GM23248 (cell line): ENCODE measurements around the gene SERTAD2. TPM values are rescaled to one million over a fixed set of nuclear protein-coding genes. Genes with fewer than 3 reads are reported as not detected.
A peak's percentile ranks its signal among the peaks of the same experiment; 100 is the strongest.

ENCODE experiments used
- DNase-seq: peaks from one replicate; pipeline ENCODE4 v3.0.0-alpha.2; 2015
- H2AFZ ChIP-seq: fragments of 200-600 bp; sonication (generic); 2 replicates; pipeline ENCODE4 v1.6.1; 2016; ENCODE audit warnings: antibody characterized with exemption
- H3F3A ChIP-seq: fragments of 200-600 bp; sonication (generic); 2 replicates; pipeline ENCODE4 v1.6.1; 2016; ENCODE audit warnings: mild to moderate bottlenecking, antibody characterized with exemption, mixed run types; ENCODE audit not compliant: insufficient read depth
- H3K27ac ChIP-seq: fragments of 200-600 bp; sonication (generic); 2 replicates; pipeline ENCODE4 v1.5.1; 2016; ENCODE audit warnings: mild to moderate bottlenecking
- H3K27me3 ChIP-seq: fragments of 200-600 bp; sonication (generic); replicated peaks from 2 replicates; pipeline ENCODE4 v1.6.1; 2016; ENCODE audit warnings: mild to moderate bottlenecking; ENCODE audit not compliant: insufficient read depth
- H3K36me3 ChIP-seq: fragments of 200-600 bp; sonication (generic); 2 replicates; pipeline ENCODE4 v1.6.1; 2016; ENCODE audit warnings: low read depth, mild to moderate bottlenecking
- H3K4me1 ChIP-seq: fragments of 200-600 bp; sonication (generic); 2 replicates; pipeline ENCODE4 v1.6.1; 2016; ENCODE audit warnings: mild to moderate bottlenecking; ENCODE audit not compliant: insufficient read depth
- H3K4me2 ChIP-seq: fragments of 200-600 bp; sonication (generic); one replicate; pipeline ENCODE4 v1.6.1; 2016; ENCODE audit warnings: mild to moderate bottlenecking; ENCODE audit not compliant: unreplicated experiment
- H3K4me3 ChIP-seq: fragments of 200-600 bp; sonication (generic); 2 replicates; pipeline ENCODE4 v1.5.1; 2016; ENCODE audit warnings: mild to moderate bottlenecking
- H3K79me2 ChIP-seq: fragments of 200-600 bp; sonication (generic); 2 replicates; pipeline ENCODE4 v1.6.1; 2016; ENCODE audit warnings: mild to moderate bottlenecking; ENCODE audit not compliant: insufficient read depth
- H3K9ac ChIP-seq: fragments of 200-600 bp; sonication (generic); 2 replicates; pipeline ENCODE4 v1.6.1; 2016; ENCODE audit warnings: mild to moderate bottlenecking
- H3K9me2 ChIP-seq: fragments of 200-600 bp; sonication (generic); 2 replicates; pipeline ENCODE4 v1.6.1; 2016; ENCODE audit warnings: mixed run types, mild to moderate bottlenecking, moderate library complexity; ENCODE audit not compliant: insufficient read depth
- H3K9me3 ChIP-seq: fragments of 200-600 bp; sonication (generic); one replicate; pipeline ENCODE4 v1.6.1; 2017; ENCODE audit warnings: low read depth
- H4K20me1 ChIP-seq: fragments of 200-600 bp; sonication (generic); 2 replicates; pipeline ENCODE4 v1.6.0; 2016; ENCODE audit not compliant: insufficient read depth
- EZH2 ChIP-seq: fragments of 200-600 bp; sonication (generic); IDR thresholded peaks from 2 replicates; pipeline ENCODE4 v1.6.1; 2018; ENCODE audit warnings: antibody characterized with exemption, mild to moderate bottlenecking; ENCODE audit not compliant: insufficient read depth, poor library complexity, severe bottlenecking
- EZH2phosphoT487 ChIP-seq: fragments of 200-600 bp; sonication (generic); IDR thresholded peaks from 2 replicates; pipeline ENCODE4 v1.6.1; 2018; ENCODE audit warnings: antibody characterized with exemption, moderate library complexity, mild to moderate bottlenecking, low read depth; ENCODE audit not compliant: insufficient read depth
- WGBS, 2 experiments: methylation state at CpG; one replicate each; pipeline ENCODE4 v1.1.6; 2015 to 2017; ENCODE audit warnings: low lambda C conversion rate in 2 of 2, low coverage in 1 of 2; ENCODE audit errors: missing lambda C conversion rate in 2 of 2; 5-methylcytosine and 5-hydroxymethylcytosine counted together
- in situ Hi-C: fragments of 300-500 bp; cut with MboI; formaldehyde crosslinking; loops from 2 replicates; pipeline ENCODE4 v1.15.0; 2020
- polyA plus RNA-seq: library from polyadenylated mRNA; unstranded; fragments of >200 nt; fragmentation: Nextera tagmentation; extraction: Ambion mirVana; gene quantifications from 2 replicates; pipeline ENCODE4 v1.2.1, GENCODE V29; 2016
- total RNA-seq: library from RNA; depleted of rRNA; stranded (reverse); fragments of >200 nt; shearing (Covaris generic); gene quantifications from 2 replicates; pipeline ENCODE4 v1.2.3, GENCODE V29; 2014; rRNA removed

SERTAD2 gene, protein sequence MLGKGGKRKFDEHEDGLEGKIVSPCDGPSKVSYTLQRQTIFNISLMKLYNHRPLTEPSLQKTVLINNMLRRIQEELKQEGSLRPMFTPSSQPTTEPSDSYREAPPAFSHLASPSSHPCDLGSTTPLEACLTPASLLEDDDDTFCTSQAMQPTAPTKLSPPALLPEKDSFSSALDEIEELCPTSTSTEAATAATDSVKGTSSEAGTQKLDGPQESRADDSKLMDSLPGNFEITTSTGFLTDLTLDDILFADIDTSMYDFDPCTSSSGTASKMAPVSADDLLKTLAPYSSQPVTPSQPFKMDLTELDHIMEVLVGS
- total RNA-seq (18.5 and 21.0 TPM in 2 replicates), polyA plus RNA-seq (26.8 and 30.0 TPM in 2 replicates)

DNA sequence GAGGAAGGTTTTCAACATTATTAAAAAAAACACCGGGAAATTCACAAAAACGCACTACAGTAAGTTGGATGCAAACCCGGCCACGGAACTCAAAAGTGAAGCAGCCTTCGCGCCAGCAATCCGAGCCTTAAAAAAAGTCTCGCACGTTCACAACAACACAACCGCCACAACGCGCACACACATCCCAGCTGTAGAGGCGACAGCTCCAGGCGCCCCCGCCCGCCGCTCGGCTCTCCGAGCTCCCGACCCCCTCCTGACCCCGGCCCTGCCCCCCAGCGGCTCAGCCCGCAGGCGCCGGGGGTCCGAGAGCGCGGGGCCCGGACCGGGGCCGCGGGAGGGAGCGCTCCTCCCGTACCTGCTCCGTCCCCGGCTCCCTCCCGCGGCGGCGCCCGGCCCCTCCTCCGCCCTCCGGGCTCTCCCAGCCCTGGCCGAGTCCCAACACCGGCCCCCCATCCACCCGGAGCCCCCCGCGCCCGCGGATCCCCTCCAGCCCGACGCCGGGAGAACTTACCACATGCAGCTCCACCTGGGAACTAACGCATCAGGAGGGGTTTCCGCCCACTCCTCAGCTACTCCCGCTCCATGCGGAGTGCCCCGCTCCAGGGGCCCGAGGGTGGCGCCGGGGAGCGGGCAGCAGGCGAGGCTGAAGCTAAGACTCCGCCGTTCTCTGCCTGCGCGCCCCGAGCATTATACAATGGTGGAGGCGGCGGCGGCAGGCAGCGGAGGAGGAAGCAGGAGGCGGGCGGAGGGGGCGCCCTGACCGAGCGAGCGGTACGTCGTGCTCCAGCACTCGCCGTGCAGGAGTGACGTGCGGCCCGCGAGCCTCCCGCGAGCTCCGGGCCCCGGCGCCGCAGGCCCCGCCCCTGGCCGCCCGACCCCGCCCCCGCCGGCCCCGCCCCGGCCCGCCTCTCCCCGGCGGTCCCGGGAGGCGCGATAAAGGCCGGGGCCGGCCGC, at the start of gene SERTAD2:
TSS of gene SERTAD2 (minus strand) at position 805 of the 954 bp plus-strand sequence. CDS start 17,042 bp downstream, outside the sequence.
- peaks cover 46% of the 10 kb centered on the region for H3K4me1 ChIP-seq
- in situ Hi-C loops: no loop called here
- peak within 1 kb of the TSS; percentile 72 for H2AFZ ChIP-seq
- H3K9me2 ChIP-seq: no peaks in the 10 kb centered on the region
- H3K27ac ChIP-seq: peak within 1 kb of the TSS; percentile 97
- no peaks in the 10 kb centered on the region for H3K36me3 ChIP-seq
- H3K79me2 ChIP-seq: peaks cover 52% of the 10 kb centered on the region
- 1% methylated on average over 47 to 65 of the region's 109 CpGs for WGBS, 2 experiments
- H3K4me3 ChIP-seq: peak within 1 kb of the TSS; percentile 87
- H3K27me3 ChIP-seq: no peaks in the 10 kb centered on the region
- no peaks in the 10 kb centered on the region for H3K9me3 ChIP-seq
- peaks cover 30% of the 10 kb centered on the region; the same call in 1 of the 2 replicates for H4K20me1 ChIP-seq
- peaks cover 36% of the 10 kb centered on the region for H3F3A ChIP-seq
- no peak for TF ChIP-seq EZH2
- no peak for TF ChIP-seq EZH2phosphoT487
- H3K4me2 ChIP-seq: peak within 1 kb of the TSS; percentile 94
- H3K9ac ChIP-seq: peak within 1 kb of the TSS; percentile 98
- peak; percentile 94 for DNase-seq

DNA sequence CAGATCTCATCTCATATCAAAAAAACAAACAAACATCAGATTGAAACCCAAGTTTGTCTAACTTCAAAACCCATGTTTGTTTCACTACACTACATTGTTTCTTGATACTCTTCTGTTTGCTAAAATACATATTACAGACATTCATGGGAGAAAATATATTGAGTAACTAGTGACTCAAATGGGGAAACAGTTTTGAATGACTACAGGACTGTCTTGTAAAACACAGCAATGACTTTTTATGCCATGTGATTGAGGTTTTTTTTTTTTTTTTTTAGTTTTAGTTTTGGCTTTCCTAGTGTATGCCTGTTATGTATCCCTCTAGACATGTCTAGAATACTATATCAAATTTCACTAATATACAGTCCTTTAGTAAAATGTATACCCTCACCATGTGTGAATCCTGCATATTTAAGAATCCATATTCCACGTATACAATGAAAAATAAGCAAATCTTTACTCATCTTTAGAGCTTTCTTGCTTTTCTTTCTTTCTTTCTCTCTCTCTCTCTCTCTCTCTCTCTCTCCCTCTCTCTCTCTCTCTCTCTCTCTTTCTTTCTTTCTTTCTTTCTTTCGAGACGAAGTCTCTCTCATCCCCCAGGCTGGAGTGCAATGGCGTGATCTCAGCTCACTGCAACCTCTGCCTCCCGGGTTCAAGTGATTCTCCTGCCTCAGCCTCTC, 46.6 kb upstream of the SERTAD2 start:
- H3K79me2 ChIP-seq: peaks cover 87% of the 10 kb centered on the region
- peaks cover 40% of the 10 kb centered on the region for H3F3A ChIP-seq
- WGBS, 2 experiments: 82 to 93% methylated on average over 3 to 5 of the region's 5 CpGs
- peak; percentile 72 for DNase-seq
- no peak overlapping the region for H3K4me2 ChIP-seq
- no peaks in the 10 kb centered on the region for H3K36me3 ChIP-seq
- no peaks in the 10 kb centered on the region for H3K9me2 ChIP-seq
- peaks cover 51% of the 10 kb centered on the region for H3K4me1 ChIP-seq
- in situ Hi-C loops: no loop called here
- no peak overlapping the region for H2AFZ ChIP-seq
- peak overlapping the region; percentile 70 for H3K27ac ChIP-seq
- no peak overlapping the region for H3K9ac ChIP-seq
- H3K9me3 ChIP-seq: no peaks in the 10 kb centered on the region
- TF ChIP-seq EZH2phosphoT487: no peak
- TF ChIP-seq EZH2: no peak
- H4K20me1 ChIP-seq: no peaks in the 10 kb centered on the region
- H3K27me3 ChIP-seq: no peaks in the 10 kb centered on the region
- no peak overlapping the region for H3K4me3 ChIP-seq

DNA sequence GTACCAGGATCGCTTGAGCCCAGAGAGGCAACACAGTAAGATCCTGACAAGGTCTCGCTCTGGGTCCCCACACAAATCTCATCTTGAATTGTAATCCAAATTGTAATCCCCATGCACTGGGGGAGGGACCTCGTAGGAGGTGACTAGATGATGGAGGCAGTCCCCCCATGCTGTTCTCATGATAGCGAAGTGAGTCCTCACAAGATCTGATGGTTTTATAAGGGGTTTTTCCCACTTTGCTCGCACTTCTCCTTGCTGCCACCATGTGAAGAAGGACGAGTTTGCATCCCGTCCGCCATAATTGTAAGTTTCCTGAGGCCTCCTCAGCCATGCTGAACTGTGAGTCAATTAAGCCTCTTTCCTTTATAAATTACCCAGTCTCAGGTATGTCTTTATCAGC, 46.0 kb upstream of the SERTAD2 start:
- Histone ChIP-seq H3K9me3 (no peaks in the 10 kb centered on the region), H3F3A (peaks cover 40% of the 10 kb centered on the region), H3K36me3 (no peaks in the 10 kb centered on the region), H3K4me1 (peaks cover 53% of the 10 kb centered on the region), H4K20me1 (no peaks in the 10 kb centered on the region), H2AFZ (no peak overlapping the region), H3K4me3 (no peak overlapping the region), H3K4me2 (no peak overlapping the region), H3K9ac (no peak overlapping the region), H3K79me2 (peaks cover 81% of the 10 kb centered on the region), H3K27me3 (no peaks in the 10 kb centered on the region), H3K27ac (peak overlapping the region; percentile 70), H3K9me2 (no peaks in the 10 kb centered on the region)
- TF ChIP-seq EZH2phosphoT487: no peak
- TF ChIP-seq EZH2: no peak
- no peak for DNase-seq
- 99% methylated on average over 8 of the region's 8 CpGs for WGBS, 2 experiments
- in situ Hi-C loops: no loop called here
